Activated naive CD4-positive, alpha-beta T cell treated with anti-CD3 and anti-CD28 coated beads, Interleukin-2, amount 10 ng/mL, durations not matched to agents 7 days and 5 days (primary cell): Measurements from ENCODE around the gene NELL2.
"Not testable (repeated sequence)": the region's sequence is repeated elsewhere in the genome, so short reads cannot be mapped to it uniquely, and the experiment has no call there.

Experiments used
- CTCF ChIA-PET: fragments of 350-600 bp; sonication (Branson Sonifier 250); formaldehyde crosslinking; loops from one replicate; lab custom pipeline; 2021; ENCODE audit warnings: antibody characterized with exemption; lab: Charles Lee
- DNase-seq: peaks from one replicate; pipeline ENCODE4 v3.0.0-alpha.2; 2020
- H3K27ac Mint-ChIP-seq: one replicate; pipeline ENCODE4 v1.8.0; 2021; ENCODE audit warnings: mild to moderate bottlenecking, moderate library complexity, mixed read lengths
- H3K27me3 Mint-ChIP-seq: one replicate; pipeline ENCODE4 v1.8.0; 2021; ENCODE audit warnings: mild to moderate bottlenecking, mixed read lengths
- H3K36me3 Mint-ChIP-seq: one replicate; pipeline ENCODE4 v1.8.0; 2021; ENCODE audit warnings: mixed read lengths
- H3K4me1 Mint-ChIP-seq: one replicate; pipeline ENCODE4 v1.8.0; 2021; ENCODE audit warnings: mixed read lengths
- H3K4me3 Mint-ChIP-seq: one replicate; pipeline ENCODE4 v1.8.0; 2021; ENCODE audit warnings: mild to moderate bottlenecking, moderate library complexity, mixed read lengths
- H3K9me3 Mint-ChIP-seq: one replicate; pipeline ENCODE4 v1.8.0; 2021; ENCODE audit warnings: mixed read lengths

The NELL2 gene

DNA sequence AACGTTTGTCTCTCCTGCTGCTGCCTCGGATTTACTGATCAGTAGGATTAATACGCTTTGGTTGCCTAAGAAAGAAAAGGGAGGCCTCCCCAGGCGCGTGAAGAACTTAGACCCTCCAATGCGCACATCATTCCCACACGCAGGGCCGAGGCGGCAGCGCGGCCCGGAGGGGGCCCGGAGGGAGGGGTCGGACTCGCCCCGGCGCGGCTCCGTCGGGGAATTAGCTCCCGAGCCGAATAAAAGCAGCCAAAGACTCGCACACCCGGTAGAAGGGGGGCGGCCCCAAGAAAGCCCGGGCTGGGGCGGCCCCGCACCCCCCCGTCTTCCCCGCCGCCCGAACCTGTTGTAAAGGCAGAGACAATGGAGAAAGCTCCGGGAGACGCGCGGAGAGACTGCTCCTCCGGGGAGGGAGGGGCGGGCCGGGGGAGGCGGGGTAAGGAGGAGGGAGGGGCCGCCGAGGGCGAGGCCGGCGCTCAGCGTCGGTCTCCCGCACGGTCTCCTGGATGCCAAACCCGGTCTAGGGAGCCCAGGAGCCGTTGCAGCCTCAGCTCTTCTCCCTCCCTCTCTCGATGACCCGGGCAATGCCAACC lies at the start of gene NELL2:
NELL2 (minus strand) TSS at position 362 of the 590 bp plus-strand sequence. CDS start 446 bp downstream, outside the sequence.
- H3K27me3 Mint-ChIP-seq = peaks cover 24% of the 10 kb centered on the region
- peak within 1 kb of the TSS; percentile 98 for H3K4me3 Mint-ChIP-seq
- CTCF ChIA-PET = interaction anchor here (0.6 to 5.3 kb wide), 8 partner anchors 29 to 927 kb away, joined by 3 to 125 read pairs (median 6); no protein-coding TSS in a partner anchor
- peaks cover 4% of the 10 kb centered on the region for H3K36me3 Mint-ChIP-seq
- H3K27ac Mint-ChIP-seq = peak within 1 kb of the TSS; percentile 83
- H3K4me1 Mint-ChIP-seq = peaks cover 41% of the 10 kb centered on the region
- H3K9me3 Mint-ChIP-seq = peaks cover 4% of the 10 kb centered on the region
- peak; percentile 78 for DNase-seq

DNA sequence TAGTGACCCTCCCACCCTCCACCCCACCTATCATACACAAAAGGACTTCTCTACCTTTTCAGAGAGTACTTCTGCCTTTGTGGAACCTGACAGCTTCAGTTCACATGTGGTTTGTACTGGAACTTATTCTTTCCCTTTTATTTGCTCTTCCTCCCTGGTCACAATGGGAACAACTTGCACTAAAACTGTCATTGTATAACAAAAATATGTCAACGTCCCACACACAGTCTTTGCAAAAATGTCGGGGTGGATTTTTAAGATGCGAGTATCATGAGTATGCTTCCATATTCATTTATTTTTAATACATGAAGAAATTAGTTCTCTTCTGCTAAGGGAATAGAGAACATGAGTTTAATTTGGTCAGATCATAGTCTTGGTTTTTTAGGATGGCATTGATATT lies 45.6 kb upstream of the NELL2 start:
- H3K4me1 Mint-ChIP-seq = no peaks in the 10 kb centered on the region
- H3K27ac Mint-ChIP-seq = no peak overlapping the region
- no peaks in the 10 kb centered on the region for H3K27me3 Mint-ChIP-seq
- CTCF ChIA-PET = no interaction called here
- H3K4me3 Mint-ChIP-seq = no peak overlapping the region
- H3K9me3 Mint-ChIP-seq = no peaks in the 10 kb centered on the region
- no peak for DNase-seq
- H3K36me3 Mint-ChIP-seq = no peaks in the 10 kb centered on the region

DNA sequence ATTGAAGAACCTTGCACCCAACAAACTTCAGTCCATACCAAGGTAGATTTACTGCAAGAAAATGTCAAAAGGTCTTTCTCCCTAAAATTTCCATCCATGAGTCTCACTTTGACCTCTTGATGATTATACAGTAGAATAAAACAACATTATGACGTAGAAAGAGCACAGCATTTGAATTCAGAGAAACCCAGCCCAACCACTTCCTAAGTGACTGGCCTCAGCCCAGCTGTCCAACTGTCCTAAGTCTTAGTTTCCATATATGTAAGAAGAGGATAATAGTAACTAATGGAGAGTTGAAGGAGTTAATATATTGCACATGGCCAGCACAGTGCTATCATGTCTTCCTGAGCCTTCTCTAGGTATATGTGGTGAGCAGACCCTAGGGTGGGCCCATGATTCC lies 41.0 kb upstream of the NELL2 start:
- Mint-ChIP-seq H3K36me3 (no peaks in the 10 kb centered on the region), H3K4me3 (no peak overlapping the region), H3K27me3 (no peaks in the 10 kb centered on the region), H3K4me1 (no peaks in the 10 kb centered on the region), H3K27ac (no peak overlapping the region), H3K9me3 (no peaks in the 10 kb centered on the region)
- CTCF ChIA-PET = no interaction called here
- DNase-seq = no peak

DNA sequence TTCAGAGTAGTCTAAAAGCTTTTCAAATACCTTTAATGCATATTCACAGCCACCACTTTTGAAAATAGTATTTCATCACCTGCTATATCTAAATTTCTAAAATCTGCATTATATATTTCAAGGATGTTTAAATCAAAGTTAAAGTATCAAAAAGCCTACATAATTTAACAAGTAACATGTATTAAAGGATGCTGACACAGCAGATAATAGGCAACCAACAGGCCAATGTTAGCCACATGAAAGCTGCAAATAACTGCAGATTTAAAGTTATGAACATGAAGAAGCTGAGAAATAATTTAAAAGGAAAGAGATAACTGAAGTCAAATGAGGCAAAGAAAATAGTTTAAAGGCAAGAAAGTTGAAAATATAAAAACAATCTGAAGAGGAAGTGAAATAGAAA lies 39.8 kb upstream of the NELL2 start:
- Mint-ChIP-seq H3K4me1 (no peaks in the 10 kb centered on the region), H3K27me3 (no peaks in the 10 kb centered on the region), H3K4me3 (no peak overlapping the region), H3K9me3 (no peaks in the 10 kb centered on the region), H3K27ac (no peak overlapping the region), H3K36me3 (no peaks in the 10 kb centered on the region)
- DNase-seq = no peak
- CTCF ChIA-PET = no interaction called here

DNA sequence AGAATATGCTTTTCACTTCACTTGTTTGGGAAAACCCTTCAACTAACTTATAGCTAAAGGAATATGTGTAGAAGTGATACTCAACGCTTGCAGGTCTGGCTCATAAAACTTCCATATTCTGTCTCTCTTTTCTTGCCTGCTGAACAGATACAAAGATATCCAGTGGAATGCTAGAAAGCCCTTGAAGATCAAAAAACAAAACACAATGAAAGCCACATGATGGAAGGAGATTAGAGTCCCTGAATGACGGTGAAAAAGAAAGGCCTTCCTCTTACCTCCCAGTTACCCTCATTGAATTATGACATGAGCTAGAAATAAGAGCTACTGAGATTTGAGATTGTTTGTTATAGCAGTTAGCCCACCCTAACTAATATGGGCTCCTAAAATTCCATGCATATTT lies 28.2 kb upstream of the NELL2 start:
- H3K27me3 Mint-ChIP-seq = no peaks in the 10 kb centered on the region
- H3K36me3 Mint-ChIP-seq = no peaks in the 10 kb centered on the region
- H3K4me3 Mint-ChIP-seq = no peak overlapping the region
- H3K9me3 Mint-ChIP-seq = peaks cover 1% of the 10 kb centered on the region
- CTCF ChIA-PET = interaction anchor here (1.1 to 1.2 kb wide), 2 partner anchors 26 to 28 kb away, joined by 3 to 4 read pairs; no protein-coding TSS in a partner anchor
- H3K4me1 Mint-ChIP-seq = no peaks in the 10 kb centered on the region
- DNase-seq = no peak
- no peak overlapping the region for H3K27ac Mint-ChIP-seq

DNA sequence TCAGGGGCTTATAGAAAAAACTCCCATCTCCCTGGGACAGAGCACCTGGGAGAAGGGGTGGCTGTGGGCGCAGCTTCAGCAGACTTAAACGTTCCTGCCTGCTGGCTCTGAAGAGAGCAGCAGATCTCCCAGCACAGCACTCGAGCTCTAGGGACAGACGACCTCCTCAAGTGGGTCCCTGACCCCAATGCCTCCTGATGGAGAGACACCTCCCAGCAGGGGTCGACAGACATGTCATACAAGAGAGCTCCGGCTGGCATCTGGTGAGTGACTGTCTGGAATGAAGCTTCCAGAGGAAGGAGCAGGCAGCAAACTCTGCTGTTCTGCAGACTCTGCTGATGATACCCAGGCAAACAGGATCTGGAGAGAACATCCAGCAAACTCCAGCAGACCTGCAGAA lies 22.0 kb upstream of the NELL2 start:
- H3K27me3 Mint-ChIP-seq, H3K4me3 Mint-ChIP-seq, CTCF ChIA-PET, H3K36me3 Mint-ChIP-seq, H3K27ac Mint-ChIP-seq, H3K4me1 Mint-ChIP-seq, H3K9me3 Mint-ChIP-seq, DNase-seq: not testable (repeated sequence)

DNA sequence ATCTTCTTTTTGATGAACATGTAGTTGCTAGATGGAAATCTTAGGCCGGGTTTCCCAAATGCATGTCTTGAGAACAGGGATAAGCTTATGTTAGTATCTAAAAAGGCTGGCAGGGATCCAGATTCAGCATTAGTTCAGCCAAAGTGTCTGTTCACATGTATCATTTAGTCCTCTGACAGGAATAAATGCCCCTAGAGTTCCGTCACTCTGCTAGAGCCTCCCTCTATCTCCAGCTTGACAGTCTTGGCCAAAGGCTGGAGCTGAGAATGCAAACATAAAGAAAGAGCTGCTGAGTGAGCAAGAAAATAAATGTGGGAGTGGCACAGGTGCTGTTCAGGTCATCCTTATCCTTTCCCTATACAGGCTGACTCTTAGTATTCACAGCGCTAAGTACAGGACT lies 13.8 kb upstream of the NELL2 start:
- no peaks in the 10 kb centered on the region for H3K27me3 Mint-ChIP-seq
- no peak overlapping the region for H3K4me3 Mint-ChIP-seq
- no peak overlapping the region for H3K27ac Mint-ChIP-seq
- no peaks in the 10 kb centered on the region for H3K4me1 Mint-ChIP-seq
- no peaks in the 10 kb centered on the region for H3K9me3 Mint-ChIP-seq
- DNase-seq = no peak
- H3K36me3 Mint-ChIP-seq = no peaks in the 10 kb centered on the region
- CTCF ChIA-PET = interaction anchor here (0.9 kb wide), 1 partner anchor 59 kb away, joined by 3 read pairs; no protein-coding TSS in a partner anchor

DNA sequence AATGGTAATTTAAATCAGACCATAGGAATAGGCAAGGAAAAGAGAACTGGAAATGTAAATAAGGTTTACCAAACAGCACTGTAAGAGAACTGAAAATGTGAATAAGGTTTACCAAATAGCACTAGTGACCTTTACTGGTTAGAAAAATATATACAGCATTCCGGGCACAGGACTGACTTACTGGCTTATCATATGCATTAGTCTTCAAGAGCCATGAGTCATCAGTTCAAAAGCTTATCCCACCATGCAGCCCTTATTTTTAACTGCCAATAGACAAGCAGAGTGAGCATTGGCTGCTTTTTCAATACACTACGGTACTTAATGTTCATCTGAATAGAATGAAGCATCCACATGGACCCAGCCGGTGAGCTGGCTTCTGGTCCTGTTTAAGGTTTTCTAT lies 13.0 kb upstream of the NELL2 start:
- H3K36me3 Mint-ChIP-seq = no peaks in the 10 kb centered on the region
- CTCF ChIA-PET = no interaction called here
- DNase-seq = no peak
- H3K27me3 Mint-ChIP-seq = no peaks in the 10 kb centered on the region
- no peaks in the 10 kb centered on the region for H3K4me1 Mint-ChIP-seq
- no peak overlapping the region for H3K27ac Mint-ChIP-seq
- no peak overlapping the region for H3K4me3 Mint-ChIP-seq
- H3K9me3 Mint-ChIP-seq = no peaks in the 10 kb centered on the region

DNA sequence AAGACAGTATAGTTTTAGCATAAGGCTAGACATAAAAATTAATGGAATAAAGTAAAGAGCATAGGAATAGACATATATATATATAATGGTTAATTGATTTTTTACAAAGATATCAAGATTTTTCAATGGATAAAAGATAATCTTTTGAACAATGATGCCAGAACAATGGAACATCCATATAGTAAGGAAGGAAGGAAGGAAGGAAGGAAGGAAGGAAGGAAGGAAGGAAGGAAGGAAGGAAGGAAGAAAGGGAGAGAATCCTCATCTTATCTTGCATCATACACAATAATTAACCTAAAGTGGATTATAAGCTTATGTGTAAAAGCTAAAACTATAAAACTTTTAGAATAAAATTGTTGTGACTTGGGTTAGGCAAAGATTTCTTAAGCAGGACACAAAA lies 9.8 kb upstream of the NELL2 start:
- Mint-ChIP-seq H3K27ac (no peak overlapping the region), H3K27me3 (no peaks in the 10 kb centered on the region), H3K9me3 (peaks cover 6% of the 10 kb centered on the region)

DNA sequence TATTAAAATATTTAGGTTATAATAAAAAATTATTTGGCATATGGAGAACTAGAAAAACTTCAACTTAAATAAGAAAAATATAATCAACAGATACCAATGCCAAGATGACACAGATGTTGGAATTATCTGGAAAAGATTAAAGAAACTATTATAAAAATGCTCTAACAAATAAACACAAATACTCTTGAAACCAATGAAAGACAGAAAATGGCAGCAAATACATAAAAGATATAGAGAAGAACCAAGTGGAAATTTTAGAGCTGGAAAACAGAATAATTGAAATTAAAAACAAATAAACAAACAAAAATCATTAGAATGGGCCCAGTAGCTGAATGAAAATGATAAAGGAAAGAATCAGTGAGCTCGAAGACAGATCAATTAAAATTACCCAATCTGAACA lies 5.1 kb upstream of the NELL2 start:
- H3K4me3 Mint-ChIP-seq = no peak overlapping the region
- CTCF ChIA-PET = interaction anchor here (0.8 kb wide), 1 partner anchor 70 kb away, joined by 3 read pairs; no protein-coding TSS in a partner anchor
- peaks cover 8% of the 10 kb centered on the region for H3K4me1 Mint-ChIP-seq
- peaks cover 10% of the 10 kb centered on the region for H3K27me3 Mint-ChIP-seq
- no peak overlapping the region for H3K27ac Mint-ChIP-seq
- peaks cover 4% of the 10 kb centered on the region for H3K36me3 Mint-ChIP-seq
- DNase-seq = no peak
- peaks cover 10% of the 10 kb centered on the region for H3K9me3 Mint-ChIP-seq

More for the DNA sequence above, 9.8 kb upstream of the NELL2 start:
- CTCF ChIA-PET = interaction anchor here (0.9 to 1.3 kb wide), 2 partner anchors 9 to 111 kb away, joined by 3 read pairs; no protein-coding TSS in a partner anchor
- no peak for DNase-seq
- no peak overlapping the region for H3K4me3 Mint-ChIP-seq
- peaks cover 4% of the 10 kb centered on the region for H3K36me3 Mint-ChIP-seq
- no peaks in the 10 kb centered on the region for H3K4me1 Mint-ChIP-seq

DNA sequence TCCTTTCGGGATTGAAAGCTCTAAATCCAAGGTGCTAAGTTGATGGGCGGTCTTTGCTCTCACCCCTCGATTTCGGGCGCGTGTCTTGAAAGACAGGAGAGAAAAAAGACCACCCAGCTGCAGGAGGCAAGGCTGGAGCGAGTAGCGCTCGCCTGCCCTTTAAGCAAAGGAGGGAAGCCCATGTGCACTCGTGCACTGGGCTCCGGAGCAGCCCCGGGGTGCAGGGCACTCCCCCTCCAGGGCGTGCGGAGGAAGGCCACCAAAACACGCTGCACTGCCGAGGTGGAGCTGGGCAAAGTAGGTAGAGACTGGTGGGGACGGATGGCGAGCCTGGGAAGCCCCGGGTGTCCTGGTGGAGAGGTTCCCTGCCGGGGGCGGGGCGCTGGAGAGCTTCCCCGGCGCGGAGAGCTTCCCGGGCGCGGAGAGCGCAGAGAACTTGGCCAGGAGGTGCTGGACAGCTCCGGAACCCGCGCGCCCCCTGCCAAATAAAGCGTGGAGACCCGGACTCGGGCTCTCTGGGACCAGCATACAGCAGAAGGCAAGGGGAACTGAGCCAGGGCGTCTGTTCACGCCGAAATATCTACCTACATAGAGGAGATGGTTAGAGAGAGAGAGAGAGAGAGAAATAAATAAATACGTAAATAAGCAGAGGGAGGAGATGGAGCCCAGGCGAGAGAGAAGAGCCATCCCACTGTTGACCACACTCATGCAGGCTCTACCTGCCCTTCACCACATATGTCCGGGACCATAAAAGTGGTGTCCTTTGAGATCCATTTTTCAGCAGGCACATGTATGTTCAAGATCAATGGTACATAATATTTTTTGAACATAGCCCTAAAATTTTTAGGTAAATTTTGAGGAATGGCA lies 662 bp upstream of the NELL2 start:
- H3K4me3 Mint-ChIP-seq = peak overlapping the region; percentile 98
- peak; percentile 64 for DNase-seq
- CTCF ChIA-PET = interaction anchor here (0.6 to 5.3 kb wide), 10 partner anchors 9 to 926 kb away, joined by 3 to 125 read pairs (median 4); no protein-coding TSS in a partner anchor
- H3K36me3 Mint-ChIP-seq = peaks cover 9% of the 10 kb centered on the region
- H3K27ac Mint-ChIP-seq = no peak overlapping the region
- peaks cover 24% of the 10 kb centered on the region for H3K27me3 Mint-ChIP-seq
- peaks cover 10% of the 10 kb centered on the region for H3K9me3 Mint-ChIP-seq
- peaks cover 35% of the 10 kb centered on the region for H3K4me1 Mint-ChIP-seq

DNA sequence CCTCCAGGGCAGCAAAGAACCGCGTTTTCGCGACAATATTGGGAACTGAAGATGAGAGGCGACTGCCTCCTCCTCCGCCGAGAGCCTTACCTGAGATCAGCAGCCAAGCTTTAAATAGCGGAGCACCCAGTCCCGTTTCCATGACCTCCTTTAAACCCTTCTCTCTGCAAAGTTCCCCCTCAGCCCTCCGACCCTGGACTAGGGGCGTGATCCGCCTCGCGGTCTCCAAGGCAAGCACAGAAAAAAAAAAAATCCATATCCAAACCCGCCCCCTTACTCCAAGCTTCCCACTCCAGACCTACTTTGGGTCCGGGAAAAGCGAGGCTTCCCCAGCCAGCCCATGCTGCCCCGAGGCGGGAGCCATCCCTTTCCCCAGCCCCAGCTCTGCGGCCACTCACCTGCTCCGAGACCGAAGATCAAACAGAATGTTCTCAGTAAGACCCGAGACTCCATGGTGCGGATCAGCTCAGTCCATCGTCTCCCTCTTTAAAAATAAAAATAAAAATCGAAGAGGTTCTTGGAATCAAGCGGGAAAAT lies 630 bp downstream of the NELL2 start:
- Mint-ChIP-seq H3K36me3 (peaks cover 10% of the 10 kb centered on the region), H3K4me3 (peak overlapping the region; percentile 98), H3K9me3 (peaks cover 4% of the 10 kb centered on the region), H3K4me1 (peaks cover 47% of the 10 kb centered on the region), H3K27ac (peak overlapping the region; percentile 83), H3K27me3 (peaks cover 24% of the 10 kb centered on the region)
- DNase-seq = peak; percentile 31
- CTCF ChIA-PET = interaction anchor here (1.0 to 5.3 kb wide), 8 partner anchors 28 to 860 kb away, joined by 3 to 125 read pairs (median 8); no protein-coding TSS in a partner anchor

DNA sequence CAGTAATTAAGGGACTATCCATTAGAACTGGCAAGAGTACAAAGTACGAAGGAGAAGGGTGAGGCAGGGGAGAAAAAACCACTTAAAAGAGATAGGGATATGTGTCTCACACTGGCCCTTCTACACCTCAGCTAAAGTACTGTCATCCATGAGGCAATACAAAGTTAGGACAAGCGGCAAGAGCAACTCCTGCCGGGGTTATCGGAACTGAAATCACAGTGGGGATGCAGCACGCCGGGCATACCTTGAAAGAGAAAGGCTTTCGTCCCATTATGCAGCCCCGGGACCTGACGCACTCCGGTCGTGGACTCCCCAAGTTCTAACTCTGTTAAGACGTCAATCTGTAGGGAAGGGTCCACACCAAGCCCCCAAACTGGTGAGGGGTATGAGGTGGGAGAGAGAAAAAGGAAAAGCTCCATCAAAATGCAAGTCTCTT lies 1.1 kb downstream of the NELL2 start:
- Mint-ChIP-seq H3K9me3 (peaks cover 7% of the 10 kb centered on the region), H3K36me3 (peaks cover 15% of the 10 kb centered on the region), H3K4me3 (peak overlapping the region; percentile 98), H3K27me3 (peaks cover 24% of the 10 kb centered on the region), H3K4me1 (peaks cover 52% of the 10 kb centered on the region), H3K27ac (peak overlapping the region; percentile 83)
- peak; percentile 50 for DNase-seq
- CTCF ChIA-PET = interaction anchor here (1.0 to 5.3 kb wide), 11 partner anchors 21 to 861 kb away, joined by 3 to 125 read pairs (median 4); no protein-coding TSS in a partner anchor

DNA sequence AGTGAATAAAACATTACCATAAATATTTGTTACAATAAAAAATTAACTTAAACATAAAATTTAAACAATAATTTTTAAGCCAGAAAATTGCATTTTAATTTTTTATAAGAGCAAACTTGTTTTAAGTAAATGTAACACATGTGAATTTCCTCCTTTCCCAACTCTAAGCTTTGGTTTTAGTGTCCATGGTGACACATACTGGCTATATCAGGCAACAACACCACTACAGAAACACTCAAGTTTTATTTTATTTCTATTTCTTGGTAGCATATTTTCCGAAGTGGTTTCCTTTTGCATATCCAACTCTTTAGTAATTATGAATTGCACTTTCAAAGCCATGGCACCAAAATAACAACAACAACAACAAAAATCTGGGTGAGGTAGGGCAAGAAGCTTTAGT lies 2.2 kb downstream of the NELL2 start:
- H3K27me3 Mint-ChIP-seq = peaks cover 24% of the 10 kb centered on the region
- H3K4me3 Mint-ChIP-seq = peak overlapping the region; percentile 98
- peak overlapping the region; percentile 79 for H3K27ac Mint-ChIP-seq
- peaks cover 63% of the 10 kb centered on the region for H3K4me1 Mint-ChIP-seq
- peaks cover 9% of the 10 kb centered on the region for H3K9me3 Mint-ChIP-seq
- peaks cover 25% of the 10 kb centered on the region for H3K36me3 Mint-ChIP-seq
- CTCF ChIA-PET = interaction anchor here (0.7 to 5.3 kb wide), 11 partner anchors 20 to 860 kb away, joined by 3 to 125 read pairs (median 4); no protein-coding TSS in a partner anchor
- no peak for DNase-seq
